Mesothelial cell of epicardium (in vitro differentiated cells): ENCODE measurements around the gene EVA1B. TPM values are rescaled to one million over a fixed set of nuclear protein-coding genes. Genes with fewer than 3 reads are reported as not detected.

ENCODE experiments used
- DNase-seq, 2 experiments: peaks; one replicate each; pipeline ENCODE4 v3.0.0; 2021; ENCODE audit warnings: low spot score in 2 of 2; ENCODE audit not compliant: unreplicated experiment in 2 of 2
- H3K27ac Mint-ChIP-seq: 2 replicates; pipeline ENCODE4 v1.8.0; 2021; ENCODE audit warnings: mixed read lengths
- H3K27me3 Mint-ChIP-seq: 2 replicates; pipeline ENCODE4 v1.8.0; 2021; ENCODE audit warnings: low read depth, mixed read lengths
- H3K36me3 Mint-ChIP-seq: 2 replicates; pipeline ENCODE4 v1.8.0; 2021; ENCODE audit warnings: mixed read lengths
- H3K4me1 Mint-ChIP-seq: 2 replicates; pipeline ENCODE4 v1.8.0; 2021; ENCODE audit warnings: mixed read lengths
- H3K4me3 Mint-ChIP-seq: 2 replicates; pipeline ENCODE4 v1.8.0; 2021; ENCODE audit warnings: mild to moderate bottlenecking, moderate library complexity, mixed read lengths
- H3K9me3 Mint-ChIP-seq: 2 replicates; pipeline ENCODE4 v1.8.0; 2021; ENCODE audit warnings: mixed read lengths
- CTCF ChIP-seq: fragments of 200-600 bp; sonication (generic); IDR thresholded peaks from one replicate; pipeline ENCODE4 v1.5.0; 2021; ENCODE audit warnings: antibody characterized with exemption; ENCODE audit not compliant: unreplicated experiment
- total RNA-seq: library from RNA; stranded (reverse); gene quantifications from 3 replicates; pipeline ENCODE4 v1.2.1, GENCODE V29; 2021

The EVA1B gene
- total RNA-seq, 1 donor from 2014 or later, result 80.4 TPM

DNA sequence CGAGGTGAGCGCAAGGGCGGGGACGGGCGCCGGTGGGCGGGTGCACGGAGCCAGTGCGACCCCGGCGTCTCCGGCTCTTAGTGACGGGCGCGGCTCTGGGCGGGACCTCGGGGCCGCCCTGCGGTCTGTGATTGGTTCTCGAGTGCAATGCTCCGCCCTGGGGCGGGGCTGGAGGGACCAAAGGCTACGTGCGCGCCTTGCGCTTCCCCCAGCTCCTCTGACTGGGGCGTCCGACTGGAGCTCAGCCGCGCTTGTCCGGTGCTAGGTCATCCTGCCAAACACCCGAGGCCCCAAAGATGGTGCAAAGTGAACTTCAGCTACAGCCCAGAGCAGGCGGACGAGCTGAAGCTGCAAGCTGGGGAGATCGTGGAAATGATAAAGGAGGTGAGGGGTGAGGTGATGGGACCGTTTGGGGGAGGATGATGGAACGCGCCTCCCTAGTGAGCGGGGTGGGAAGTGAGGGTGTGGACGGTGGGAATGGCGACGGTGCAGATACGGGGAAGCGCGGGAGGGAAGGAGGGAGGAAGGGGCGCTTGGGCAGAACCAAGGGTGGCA is 16.5 kb downstream of the EVA1B start:
- Mint-ChIP-seq H3K36me3 (peaks cover 29% of the 10 kb centered on the region), H3K27me3 (no peaks in the 10 kb centered on the region), H3K4me3 (peak overlapping the region; percentile 99), H3K27ac (peak overlapping the region; percentile 95), H3K9me3 (no peaks in the 10 kb centered on the region), H3K4me1 (peaks cover 17% of the 10 kb centered on the region)
- peak; percentile 92 to 96 for DNase-seq
- TF ChIP-seq CTCF, result no peak

GRCh38 chr1:36306210-36306901 is 17.1 kb downstream of the EVA1B start, which contains the start of gene SH3D21:
SH3D21 (plus strand) TSS chr1:36306368; CDS start chr1:36306421, 53 bp downstream.
- DNase-seq, result peak in 1 of 2 experiments; percentile 56
- TF ChIP-seq CTCF, result no peak
- Mint-ChIP-seq H3K36me3 (peaks cover 28% of the 10 kb centered on the region), H3K4me3 (peak within 1 kb of the TSS; percentile 99), H3K4me1 (peaks cover 17% of the 10 kb centered on the region), H3K27ac (peak within 1 kb of the TSS; percentile 95), H3K27me3 (no peaks in the 10 kb centered on the region), H3K9me3 (no peaks in the 10 kb centered on the region)

DNA sequence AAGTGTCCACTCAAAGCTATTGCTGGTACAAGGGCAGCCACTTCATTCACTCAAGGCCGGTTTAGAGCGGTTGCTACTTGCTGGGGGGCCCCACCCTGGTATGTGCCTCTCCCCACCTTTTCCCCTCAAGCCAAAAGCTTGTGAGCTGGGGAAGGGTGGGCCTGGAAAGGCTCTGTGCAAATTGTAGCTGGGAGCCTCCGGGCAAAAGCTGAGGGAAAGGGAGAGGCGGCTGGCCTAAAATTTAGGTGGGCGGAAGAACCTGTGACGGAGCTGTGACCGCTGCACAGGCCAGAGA is 17.6 kb downstream of the EVA1B start:
- no peaks in the 10 kb centered on the region for H3K27me3 Mint-ChIP-seq
- no peak for TF ChIP-seq CTCF
- peak overlapping the region; percentile 90 for H3K27ac Mint-ChIP-seq
- no peaks in the 10 kb centered on the region for H3K9me3 Mint-ChIP-seq
- peak in 1 of 2 experiments; percentile 42 for DNase-seq
- peaks cover 32% of the 10 kb centered on the region for H3K36me3 Mint-ChIP-seq
- H3K4me3 Mint-ChIP-seq, result peak overlapping the region; percentile 99
- peaks cover 17% of the 10 kb centered on the region for H3K4me1 Mint-ChIP-seq

GRCh38 chr1:36304970-36305914 is 18.2 kb downstream of the EVA1B start:
- Mint-ChIP-seq H3K9me3 (no peaks in the 10 kb centered on the region), H3K36me3 (peaks cover 32% of the 10 kb centered on the region), H3K27me3 (no peaks in the 10 kb centered on the region), H3K4me3 (peak overlapping the region; percentile 99), H3K4me1 (peaks cover 17% of the 10 kb centered on the region), H3K27ac (peak overlapping the region; percentile 90)
- DNase-seq, result no peak
- TF ChIP-seq CTCF, result no peak

- Mint-ChIP-seq H3K27ac (no peak overlapping the region), H3K4me1 (peaks cover 17% of the 10 kb centered on the region), H3K36me3 (peaks cover 34% of the 10 kb centered on the region), H3K9me3 (no peaks in the 10 kb centered on the region), H3K27me3 (no peaks in the 10 kb centered on the region), H3K4me3 (no peak overlapping the region)
- no peak for DNase-seq
- no peak for TF ChIP-seq CTCF
Measured at GRCh38 chr1:36304521-36304920, 18.9 kb downstream of the EVA1B start.
